NCI-H2196 (cell line): ENCODE measurements around the gene RHOBTB3.

Experiments used
- DNase-seq: peaks from one replicate; lab custom pipeline; 2025; ENCODE audit not compliant: unreplicated experiment; lab: John Stamatoyannopoulos, UW

RHOBTB3 gene

DNA sequence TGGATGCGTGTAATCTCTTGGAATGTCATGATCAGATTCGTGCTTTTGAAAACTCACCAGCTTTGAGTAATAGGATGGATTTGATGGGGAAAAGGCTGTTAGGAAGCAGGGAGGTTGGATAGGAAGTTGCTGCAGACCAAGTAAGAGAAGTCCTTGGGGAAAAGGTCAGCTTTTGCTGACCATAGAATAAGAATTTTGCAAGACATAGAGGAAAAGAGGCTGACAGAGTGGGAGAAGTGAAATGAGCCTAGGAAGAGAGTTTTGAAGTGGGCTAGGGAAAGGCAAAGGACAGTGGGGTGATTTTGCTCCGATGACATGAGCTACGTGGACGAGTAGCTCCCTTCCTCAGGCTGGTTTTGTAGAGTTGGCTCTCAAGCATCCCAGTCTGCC is 31.5 kb downstream of the RHOBTB3 start:
- DNase-seq, result no peak

- DNase-seq, result no peak
Measured at GRCh38 chr5:95763941-95764340, 32.8 kb downstream of the RHOBTB3 start.

DNA sequence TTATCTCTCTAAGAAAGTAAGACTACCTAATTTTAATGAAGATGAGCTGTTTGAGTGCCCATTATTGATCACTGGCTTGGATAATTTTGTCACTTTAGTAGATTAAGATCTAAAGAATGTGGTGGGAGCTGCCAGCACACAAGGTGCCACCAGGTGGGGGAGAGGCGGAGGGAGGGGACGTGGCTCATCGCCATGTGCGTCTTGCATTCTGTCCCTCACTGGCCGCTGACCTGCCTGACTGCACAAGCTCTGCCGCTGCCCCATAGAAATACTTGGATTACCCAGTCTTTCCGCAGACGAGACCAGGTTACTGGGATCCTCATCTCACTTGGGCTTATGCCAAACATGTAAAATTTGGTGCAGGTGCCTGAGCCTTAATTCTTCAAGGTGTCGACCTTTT is 37.6 kb downstream of the RHOBTB3 start:
- DNase-seq, result no peak

DNA sequence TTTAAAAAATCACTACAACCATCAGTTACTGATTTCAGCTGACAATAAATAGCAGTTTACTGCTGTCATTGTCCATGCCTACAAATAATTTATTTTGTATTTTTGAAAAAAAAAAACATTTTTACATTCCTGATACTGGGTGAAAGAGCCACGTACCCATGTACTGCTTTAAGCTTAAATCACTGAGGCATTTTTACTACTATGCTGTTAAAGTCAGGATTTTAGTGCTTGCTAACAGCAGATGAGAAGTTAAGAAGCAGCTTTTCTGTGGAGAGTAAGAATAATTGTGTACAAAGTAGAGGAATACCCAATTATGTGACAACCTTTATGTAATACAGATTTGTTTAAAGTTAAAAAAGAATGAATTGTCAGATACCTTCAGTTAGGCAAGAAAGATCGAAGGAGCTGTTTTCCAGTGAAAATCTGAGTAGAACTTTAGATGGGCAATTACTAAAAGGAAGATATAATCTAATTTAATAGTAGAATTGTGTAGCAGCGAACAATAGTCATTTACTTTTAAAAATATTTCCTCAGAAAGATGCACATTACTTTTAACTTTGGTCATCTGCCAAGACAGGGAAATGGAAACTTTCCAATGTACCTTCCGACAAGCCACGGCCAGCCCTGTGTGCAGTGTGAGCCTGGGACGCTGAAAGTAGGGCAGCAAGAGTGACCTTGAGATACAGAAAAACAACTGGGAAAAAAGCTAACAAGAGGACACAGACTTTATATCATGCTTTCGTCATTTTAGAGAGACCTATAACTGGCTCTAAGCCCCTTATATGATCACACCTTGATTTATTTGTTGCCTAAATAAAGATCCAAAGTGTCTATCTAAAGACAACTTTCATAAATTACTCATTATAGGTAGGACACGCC is 39.9 kb downstream of the RHOBTB3 start:
- DNase-seq, result no peak

- no peak for DNase-seq
Measured at GRCh38 chr5:95771892-95772291, 40.8 kb downstream of the RHOBTB3 start.

- DNase-seq, result no peak
Measured at GRCh38 chr5:95773335-95774059, 42.4 kb downstream of the RHOBTB3 start.

DNA sequence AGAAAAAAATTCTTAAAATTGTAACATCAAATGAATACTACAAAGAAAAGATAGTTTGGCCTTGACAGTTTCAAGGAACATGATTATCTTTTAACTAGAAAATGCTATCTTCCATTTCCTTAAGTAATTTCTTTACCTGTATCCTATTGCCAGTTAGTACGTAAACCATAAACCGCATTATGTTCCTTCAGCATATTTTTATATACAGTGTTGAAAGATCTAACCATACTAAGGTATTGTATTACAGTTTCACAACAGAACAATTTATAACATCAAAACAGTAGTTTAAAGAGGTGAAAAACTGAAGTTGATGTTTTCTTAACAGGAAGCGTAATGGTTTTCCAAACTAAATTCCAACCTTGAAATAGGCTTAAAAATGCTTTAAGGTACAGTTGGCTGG is 46.3 kb downstream of the RHOBTB3 start:
- DNase-seq, result no peak

DNA sequence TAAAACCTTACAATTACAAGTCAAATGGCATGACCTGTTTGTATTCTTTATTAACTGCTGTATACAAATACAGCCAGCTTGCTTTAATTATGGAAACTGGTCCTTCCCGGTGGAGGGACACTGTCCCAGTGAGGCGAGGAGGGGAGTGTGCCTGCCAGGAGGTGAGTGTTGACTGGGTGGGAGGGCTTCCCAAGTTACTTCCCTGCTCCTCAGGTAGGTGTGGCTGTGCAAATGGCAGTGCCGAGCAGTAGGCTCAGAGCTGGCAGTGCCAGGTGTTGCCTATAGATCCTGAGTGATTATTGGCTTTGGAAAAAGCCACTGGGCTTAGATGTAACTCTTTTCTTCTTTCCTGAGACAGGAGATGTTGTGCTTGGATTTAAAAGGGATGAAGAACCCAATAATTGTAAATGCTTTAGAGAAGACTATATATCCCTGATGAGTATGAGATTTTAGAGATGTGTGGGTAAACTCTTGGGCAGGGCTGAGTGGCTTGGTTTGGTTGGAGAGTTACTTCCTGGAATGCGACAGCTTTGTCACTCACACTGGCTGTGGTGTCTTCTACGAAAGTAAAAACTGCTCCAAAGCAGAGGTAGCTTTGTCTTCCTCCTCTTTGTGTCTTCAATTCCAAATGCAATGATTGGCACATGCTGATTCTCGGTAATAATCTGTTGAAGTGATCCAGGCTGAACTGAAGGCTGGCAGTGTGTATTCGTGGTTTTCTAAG is 47.7 kb downstream of the RHOBTB3 start:
- DNase-seq, result no peak

DNA sequence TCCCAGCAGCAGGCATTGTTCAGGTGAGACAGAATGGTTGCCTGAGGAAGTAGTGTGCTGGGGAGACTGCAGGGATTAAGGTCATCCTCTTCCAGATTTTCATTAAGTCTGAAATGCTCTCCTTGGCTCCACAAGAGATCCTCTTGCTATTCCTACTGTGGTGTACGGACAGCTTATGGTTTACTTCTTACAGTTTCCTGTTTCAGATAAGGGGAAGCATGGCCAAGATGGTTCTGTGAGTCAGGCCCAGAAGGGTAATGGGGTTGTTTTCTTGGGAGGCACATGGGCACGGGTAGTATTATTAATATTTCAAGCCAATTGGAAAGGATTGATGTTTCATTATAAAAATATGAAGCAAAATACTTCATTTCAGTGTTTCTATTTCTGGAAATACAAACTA is 48.5 kb downstream of the RHOBTB3 start:
- no peak for DNase-seq

DNA sequence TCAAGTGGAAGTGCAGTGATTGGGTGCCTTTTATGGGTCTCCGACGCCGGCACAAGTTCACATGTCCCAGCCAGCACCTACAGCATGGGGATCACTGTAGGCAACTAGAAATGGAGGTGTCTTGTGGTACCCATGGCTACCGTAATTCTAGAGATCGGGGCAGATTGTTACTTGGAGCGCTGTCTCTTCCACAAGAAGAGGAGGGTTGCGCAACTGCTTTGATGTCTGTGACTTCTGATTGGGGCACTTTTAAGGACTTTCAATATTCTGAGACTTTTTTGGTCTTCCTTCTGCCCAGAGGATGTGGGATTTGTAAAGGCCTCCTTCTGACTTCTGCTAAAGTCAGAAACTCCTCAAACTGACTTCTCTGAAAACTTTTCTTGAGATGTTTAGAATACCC is 49.5 kb downstream of the RHOBTB3 start:
- DNase-seq, result no peak

- DNase-seq, result peak; percentile 50
Measured at GRCh38 chr5:95781101-95781583, 50.0 kb downstream of the RHOBTB3 start.

DNA sequence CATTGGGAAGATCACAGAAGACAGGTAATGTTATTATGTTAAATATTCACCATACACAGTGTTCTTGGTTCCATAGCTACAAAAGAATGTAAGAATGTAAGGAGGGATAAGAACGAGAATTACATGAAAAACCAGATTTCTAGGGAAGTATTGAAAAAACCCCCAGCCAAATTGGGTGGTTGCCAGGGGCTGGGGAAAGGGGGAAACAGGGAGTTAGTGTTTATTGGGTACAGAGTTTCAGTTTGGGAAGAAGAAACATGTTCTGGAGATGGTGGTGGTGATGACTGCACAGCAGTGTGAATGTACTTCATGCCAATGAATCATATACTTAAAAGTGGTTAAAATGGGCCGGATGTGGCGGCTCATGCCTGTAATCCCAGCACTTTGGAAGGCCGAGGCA is 51.0 kb downstream of the RHOBTB3 start:
- no peak for DNase-seq

GRCh38 chr5:95783661-95784060 is 52.5 kb downstream of the RHOBTB3 start:
- no peak for DNase-seq

- DNase-seq, result no peak
Measured at GRCh38 chr5:95784514-95785302, 53.6 kb downstream of the RHOBTB3 start.

- DNase-seq, result no peak
Measured at GRCh38 chr5:95786821-95787418, 55.8 kb downstream of the RHOBTB3 start.

GRCh38 chr5:95788493-95788892 is 57.4 kb downstream of the RHOBTB3 start:
- no peak for DNase-seq

DNA sequence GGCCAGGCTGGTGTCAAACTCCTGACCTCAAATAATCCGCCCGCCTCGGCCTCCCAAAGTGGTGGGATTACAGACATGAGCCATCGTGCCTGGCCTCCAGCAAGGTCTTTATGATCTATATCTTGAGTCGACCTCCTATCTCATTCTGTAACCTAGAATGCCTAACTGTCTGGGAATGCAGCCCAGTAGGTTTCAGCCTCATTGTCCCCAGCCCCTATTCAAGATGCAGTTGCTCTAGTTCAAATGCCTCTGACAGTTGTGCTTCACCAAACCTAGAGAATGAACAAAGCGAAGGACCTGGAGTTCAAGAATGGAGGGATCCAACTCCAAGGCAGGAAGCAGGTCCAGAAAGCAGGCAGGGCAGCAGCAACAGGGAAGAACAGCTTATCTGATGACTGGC is 60.6 kb downstream of the RHOBTB3 start:
- DNase-seq, result no peak

GRCh38 chr5:95794070-95794516 is 63.0 kb downstream of the RHOBTB3 start:
- DNase-seq, result no peak

- DNase-seq, result no peak
Measured at GRCh38 chr5:95797301-95797700, 66.2 kb downstream of the RHOBTB3 start.

GRCh38 chr5:95798048-95798447 is 66.9 kb downstream of the RHOBTB3 start:
- no peak for DNase-seq
